Hepatocyte (in vitro differentiated cells): ENCODE results near the gene C5AR1.

ENCODE experiments used
- EZH2 ChIP-seq: fragments of 200-600 bp; sonication (generic); IDR thresholded peaks from 2 replicates; pipeline ENCODE4 v1.6.1; 2016; ENCODE audit warnings: antibody characterized with exemption, mild to moderate bottlenecking, borderline replicate concordance
- EZH2phosphoT487 ChIP-seq: fragments of 200-600 bp; sonication (generic); IDR thresholded peaks from one replicate; pipeline ENCODE4 v1.6.1; 2018; ENCODE audit warnings: antibody characterized with exemption, mild to moderate bottlenecking, low read depth, moderate library complexity; ENCODE audit not compliant: unreplicated experiment, severe bottlenecking
- TF ChIP-seq, protein P1 (sequence below): fragments of 200-600 bp; sonication (generic); IDR thresholded peaks from 2 replicates; pipeline ENCODE4 v1.5.1; 2016; ENCODE audit warnings: antibody characterized with exemption, mild to moderate bottlenecking; ENCODE audit not compliant: poor library complexity

DNA sequence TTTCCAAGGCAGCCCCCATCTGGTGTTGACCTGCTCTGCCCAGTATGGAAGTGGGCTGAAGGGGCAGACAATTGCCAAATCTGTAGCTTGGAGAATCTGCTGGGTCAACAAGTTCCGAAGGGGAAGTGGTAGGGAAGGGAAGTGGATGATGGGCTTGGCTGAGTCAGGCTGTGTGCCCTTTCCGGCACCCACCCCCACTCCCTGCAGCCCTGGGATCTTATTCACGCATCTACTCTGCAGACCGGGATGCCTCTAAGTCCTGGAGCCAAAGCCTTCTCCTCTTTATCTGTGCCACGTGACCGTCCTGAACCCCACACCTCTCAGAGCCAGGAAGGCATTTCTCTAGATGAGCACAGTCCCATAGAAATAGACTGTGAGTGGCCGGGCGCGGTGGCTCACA is 14.8 kb downstream of the C5AR1 start:
- TF ChIP-seq, protein P1, sequence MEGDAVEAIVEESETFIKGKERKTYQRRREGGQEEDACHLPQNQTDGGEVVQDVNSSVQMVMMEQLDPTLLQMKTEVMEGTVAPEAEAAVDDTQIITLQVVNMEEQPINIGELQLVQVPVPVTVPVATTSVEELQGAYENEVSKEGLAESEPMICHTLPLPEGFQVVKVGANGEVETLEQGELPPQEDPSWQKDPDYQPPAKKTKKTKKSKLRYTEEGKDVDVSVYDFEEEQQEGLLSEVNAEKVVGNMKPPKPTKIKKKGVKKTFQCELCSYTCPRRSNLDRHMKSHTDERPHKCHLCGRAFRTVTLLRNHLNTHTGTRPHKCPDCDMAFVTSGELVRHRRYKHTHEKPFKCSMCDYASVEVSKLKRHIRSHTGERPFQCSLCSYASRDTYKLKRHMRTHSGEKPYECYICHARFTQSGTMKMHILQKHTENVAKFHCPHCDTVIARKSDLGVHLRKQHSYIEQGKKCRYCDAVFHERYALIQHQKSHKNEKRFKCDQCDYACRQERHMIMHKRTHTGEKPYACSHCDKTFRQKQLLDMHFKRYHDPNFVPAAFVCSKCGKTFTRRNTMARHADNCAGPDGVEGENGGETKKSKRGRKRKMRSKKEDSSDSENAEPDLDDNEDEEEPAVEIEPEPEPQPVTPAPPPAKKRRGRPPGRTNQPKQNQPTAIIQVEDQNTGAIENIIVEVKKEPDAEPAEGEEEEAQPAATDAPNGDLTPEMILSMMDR = no peak
- TF ChIP-seq EZH2 (no peak), EZH2phosphoT487 (no peak)
